Thoracic aorta (tissue), 2 donors: ENCODE results near the gene CACNA2D2. TPM values are rescaled to one million over a fixed set of nuclear protein-coding genes. Genes with fewer than 3 reads are reported as not detected.

Experiments used
- ATAC-seq: fragments of 150-250 bp; one replicate; pipeline ENCODE4 v1.8.0; 2017; ENCODE audit warnings: low read depth; ENCODE audit not compliant: insufficient number of reproducible peaks, low FRiP score
- DNase-seq: peaks from one replicate; pipeline ENCODE4 v3.0.0-alpha.2; 2020; ENCODE audit warnings: low spot score
- H3K27ac ChIP-seq, 2 donors: fragments of 200-600 bp; sonication (generic); 1 replicate in 1 of 2; 2 replicates in 1 of 2; pipeline ENCODE4 v1.5.1; 2016; ENCODE audit warnings: mild to moderate bottlenecking in 2 of 2, moderate library complexity in 2 of 2
- H3K27me3 ChIP-seq: fragments of 200-600 bp; sonication (generic); replicated peaks from 2 replicates; pipeline ENCODE4 v1.6.0; 2016; ENCODE audit warnings: mild to moderate bottlenecking; ENCODE audit not compliant: insufficient read depth
- H3K36me3 ChIP-seq: fragments of 200-600 bp; sonication (generic); one replicate; pipeline ENCODE4 v1.5.1; 2016
- H3K4me1 ChIP-seq, 2 donors: fragments of 200-600 bp; sonication (generic); 1 replicate in 1 of 2; 2 replicates in 1 of 2; pipeline versions ENCODE4 v1.5.1 to v1.6.0; 2016; ENCODE audit warnings: low read depth in 2 of 2, mild to moderate bottlenecking in 1 of 2; ENCODE audit not compliant: control insufficient read depth in 1 of 2
- H3K4me3 ChIP-seq: fragments of 200-600 bp; sonication (generic); 2 replicates; pipeline ENCODE4 v1.5.1; 2016; ENCODE audit warnings: mild to moderate bottlenecking
- H3K9me3 ChIP-seq: fragments of 200-600 bp; sonication (generic); 2 replicates; pipeline ENCODE4 v1.5.1; 2016
- CTCF ChIP-seq: fragments of 200-600 bp; sonication (generic); IDR thresholded peaks from one replicate; pipeline ENCODE4 v1.5.1; 2019; ENCODE audit warnings: antibody characterized with exemption
- total RNA-seq, 2 donors: library from RNA; depleted of rRNA; stranded (reverse); fragments of >200 nt; gene quantifications; one replicate each; pipeline versions ENCODE4 v1.1.0 to v1.2.3, GENCODE V29; 2016

The CACNA2D2 gene
- total RNA-seq, 2 donors from 2014 or later: 2.3 to 4.2 TPM

GRCh38 chr3:50430950-50431435 is 72.4 kb downstream of the CACNA2D2 start:
- no peak for ATAC-seq
- Histone ChIP-seq H3K36me3 (no peaks in the 10 kb centered on the region), H3K27me3 (no peaks in the 10 kb centered on the region), H3K27ac (no peak overlapping the region), H3K4me3 (no peak overlapping the region), H3K4me1 (no peaks in the 10 kb centered on the region), H3K9me3 (no peaks in the 10 kb centered on the region)
- no peak for DNase-seq
- TF ChIP-seq CTCF: no peak

- H3K4me1 ChIP-seq: no peaks in the 10 kb centered on the region
- ATAC-seq (no peak), DNase-seq (no peak)
- no peaks in the 10 kb centered on the region for H3K9me3 ChIP-seq
- no peak overlapping the region for H3K27ac ChIP-seq
- no peaks in the 10 kb centered on the region for H3K27me3 ChIP-seq
- no peaks in the 10 kb centered on the region for H3K36me3 ChIP-seq
- TF ChIP-seq CTCF: no peak
- no peak overlapping the region for H3K4me3 ChIP-seq
Observed at GRCh38 chr3:50430191-50430590, 73.2 kb downstream of the CACNA2D2 start.

- ATAC-seq (no peak), DNase-seq (no peak)
- no peaks in the 10 kb centered on the region for H3K4me1 ChIP-seq
- H3K4me3 ChIP-seq: no peak overlapping the region
- H3K9me3 ChIP-seq: no peaks in the 10 kb centered on the region
- H3K36me3 ChIP-seq: no peaks in the 10 kb centered on the region
- no peak overlapping the region for H3K27ac ChIP-seq
- no peak for TF ChIP-seq CTCF
- no peaks in the 10 kb centered on the region for H3K27me3 ChIP-seq
Observed at GRCh38 chr3:50428007-50428633, 75.3 kb downstream of the CACNA2D2 start.

- DNase-seq: no peak
- H3K36me3 ChIP-seq: no peaks in the 10 kb centered on the region
- H3K27ac ChIP-seq: no peak overlapping the region
- H3K9me3 ChIP-seq: no peaks in the 10 kb centered on the region
- H3K4me1 ChIP-seq: no peaks in the 10 kb centered on the region
- no peaks in the 10 kb centered on the region for H3K27me3 ChIP-seq
- no peak for ATAC-seq
- TF ChIP-seq CTCF: no peak
- H3K4me3 ChIP-seq: no peak overlapping the region
Observed at GRCh38 chr3:50427217-50427616, 76.2 kb downstream of the CACNA2D2 start.

GRCh38 chr3:50425911-50426310 is 77.5 kb downstream of the CACNA2D2 start:
- Histone ChIP-seq H3K27me3 (no peaks in the 10 kb centered on the region), H3K4me3 (no peak overlapping the region), H3K36me3 (no peaks in the 10 kb centered on the region), H3K9me3 (no peaks in the 10 kb centered on the region), H3K27ac (no peak overlapping the region), H3K4me1 (no peaks in the 10 kb centered on the region)
- TF ChIP-seq CTCF: no peak
- ATAC-seq: no peak
- no peak for DNase-seq
